IMR-90 (cell line): Measurements from ENCODE around the gene ATP2B2.

Source experiments
- CEBPB ChIP-seq: IDR thresholded peaks from 2 replicates; pipeline ENCODE4 v1.6.1; 2012; ENCODE audit warnings: low read depth, low read length, improper control_type of control experiment
- CTCF ChIP-seq: conservative IDR thresholded peaks from 2 replicates; pipeline ENCODE4 v1.5.1; 2012; ENCODE audit warnings: mild to moderate bottlenecking, low read depth, low read length, improper control_type of control experiment
- ELK1 ChIP-seq: fragments of 150-350 bp; IDR thresholded peaks from 2 replicates; pipeline ENCODE4 v1.6.1; 2016; ENCODE audit warnings: low read depth, mild to moderate bottlenecking, low read length, moderate library complexity, borderline replicate concordance
- MAZ ChIP-seq: IDR thresholded peaks from 2 replicates; pipeline ENCODE4 v1.6.1; 2012; ENCODE audit warnings: low read depth, mild to moderate bottlenecking, low read length, improper control_type of control experiment, moderate library complexity, borderline replicate concordance
- POLR2A ChIP-seq: IDR thresholded peaks from 2 replicates; pipeline ENCODE4 v1.6.1; 2012; ENCODE audit warnings: mild to moderate bottlenecking, low read depth, low read length
- RAD21 ChIP-seq: IDR thresholded peaks from 2 replicates; pipeline ENCODE4 v1.6.1; 2012; ENCODE audit warnings: low read length, improper control_type of control experiment
- RCOR1 ChIP-seq: IDR thresholded peaks from 2 replicates; pipeline ENCODE4 v1.6.1; 2012; ENCODE audit warnings: mild to moderate bottlenecking, low read length, improper control_type of control experiment; ENCODE audit not compliant: insufficient replicate concordance
- SMC3 ChIP-seq: fragments of 150-350 bp; IDR thresholded peaks from 2 replicates; pipeline ENCODE4 v1.6.1; 2016; ENCODE audit warnings: low read depth, mild to moderate bottlenecking, antibody characterized with exemption, low read length, moderate library complexity
- USF2 ChIP-seq: fragments of 150-350 bp; IDR thresholded peaks from 2 replicates; pipeline ENCODE4 v1.6.1; 2017; ENCODE audit warnings: mild to moderate bottlenecking, antibody characterized with exemption, low read length, low read depth

GRCh38 chr3:10400050-10400748 is 105.2 kb downstream of the ATP2B2 start:
- TF ChIP-seq RCOR1 (no peak), SMC3 (no peak), POLR2A (no peak), CTCF (no peak), CEBPB (no peak), ELK1 (no peak), MAZ (no peak), USF2 (no peak), RAD21 (no peak)
